Measurements from ENCODE around the gene GBA2. TPM values are rescaled to one million over a fixed set of nuclear protein-coding genes. Genes with fewer than 3 reads are reported as not detected.
A peak's percentile ranks its signal among the peaks of the same experiment; 100 is the strongest.

GBA2 gene
- total and polyA plus RNA-seq, 11 donors, result 52.1 to 96.2 (median 65.5) TPM

DNA sequence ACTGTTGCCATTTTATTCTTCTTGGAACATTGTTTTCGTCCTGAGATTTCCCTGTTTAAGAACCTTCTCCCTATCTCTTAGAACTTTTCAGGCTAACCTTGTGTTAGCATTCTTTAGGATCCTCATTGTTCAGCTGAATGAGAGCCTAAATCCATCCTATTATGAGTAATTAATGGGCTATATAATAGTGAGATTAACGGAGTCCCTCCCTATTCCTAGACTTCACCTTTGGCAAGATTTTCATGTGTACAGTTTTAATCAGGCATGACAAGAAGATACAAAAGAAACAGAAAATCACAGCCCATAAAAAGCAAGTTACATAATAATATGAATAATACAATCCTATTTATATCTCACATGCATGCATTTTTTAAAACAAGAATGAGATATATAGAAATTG, 14.2 kb upstream of the GBA2 start:
- no peak overlapping the region for H3K4me3 ChIP-seq
- peaks cover 0 to 18% (median 9%) of the 10 kb centered on the region in 12 donors for H3K4me1 ChIP-seq
- no peak for DNase-seq
- no peak for ATAC-seq
- no peak for TF ChIP-seq POLR2A (IDR thresholded peaks at IDR 0.05)
- TF ChIP-seq CTCF (IDR thresholded peaks at IDR 0.05), result no peak
- WGBS, 4 donors, result 89 to 94% (median 93%) methylated on average over 2 of the region's 2 CpGs
- no peak overlapping the region for H3K27ac ChIP-seq
- no peaks in the 10 kb centered on the region for H3K9me3 ChIP-seq
- no peaks in the 10 kb centered on the region for H3K36me3 ChIP-seq
- no peaks in the 10 kb centered on the region for H3K27me3 ChIP-seq
- intact Hi-C loops (cut with DNase I), result no loop called here

- H3K4me3 ChIP-seq, result no peak overlapping the region
- TF ChIP-seq CTCF (IDR thresholded peaks at IDR 0.05), result no peak
- TF ChIP-seq POLR2A (IDR thresholded peaks at IDR 0.05), result no peak
- no peaks in the 10 kb centered on the region for H3K27me3 ChIP-seq
- no peak for DNase-seq
- H3K36me3 ChIP-seq, result peaks cover 0 to under 1% (median 0%) of the 10 kb centered on the region in 9 donors
- intact Hi-C loops (cut with DNase I), result no loop called here
- ATAC-seq, result no peak
- H3K27ac ChIP-seq, result no peak overlapping the region
- no peaks in the 10 kb centered on the region for H3K9me3 ChIP-seq
- peaks cover 0 to 38% (median 25%) of the 10 kb centered on the region in 12 donors for H3K4me1 ChIP-seq
- WGBS, 4 donors, result 69 to 78% (median 76%) methylated on average over 2 of the region's 2 CpGs
Observed at GRCh38 chr9:35760651-35761050, 11.6 kb upstream of the GBA2 start.

DNA sequence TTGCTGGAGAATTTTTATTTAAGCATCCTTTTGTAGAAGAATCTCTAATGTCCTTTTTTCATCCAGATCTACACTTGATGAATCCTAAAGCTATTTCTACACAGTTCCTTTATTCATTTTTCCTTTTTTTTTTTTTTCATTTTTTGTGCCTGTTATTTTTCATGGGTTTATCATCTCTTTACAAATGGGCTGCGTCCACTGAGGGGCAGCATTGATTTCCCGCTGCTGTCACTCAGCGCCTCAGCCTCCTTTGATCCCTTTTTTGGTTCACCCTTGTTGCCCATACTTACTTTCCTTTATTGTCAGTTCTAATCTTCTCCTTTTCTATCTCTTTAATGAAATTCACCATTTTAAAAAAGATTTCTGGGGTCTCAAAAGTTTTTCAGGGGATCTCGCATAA, 10.8 kb upstream of the GBA2 start:
- Histone ChIP-seq H3K9me3 (no peaks in the 10 kb centered on the region), H3K27ac (no peak overlapping the region), H3K36me3 (peaks cover 0 to 8% (median 3%) of the 10 kb centered on the region in 9 donors), H3K4me1 (peaks cover 0 to 38% (median 26%) of the 10 kb centered on the region in 12 donors), H3K4me3 (no peak overlapping the region), H3K27me3 (no peaks in the 10 kb centered on the region)
- TF ChIP-seq CTCF (IDR thresholded peaks at IDR 0.05) (no peak), POLR2A (IDR thresholded peaks at IDR 0.05) (no peak)
- WGBS, 4 donors, result 95 to 98% (median 98%) methylated on average over 4 of the region's 4 CpGs
- DNase-seq (no peak), ATAC-seq (no peak)
- intact Hi-C loops (cut with DNase I), result loop anchor here in 1 of 10 donors (10.0 kb wide), 1 partner anchor 55 kb away; the partner anchor contains the start of genes HINT2 and SPAG8

DNA sequence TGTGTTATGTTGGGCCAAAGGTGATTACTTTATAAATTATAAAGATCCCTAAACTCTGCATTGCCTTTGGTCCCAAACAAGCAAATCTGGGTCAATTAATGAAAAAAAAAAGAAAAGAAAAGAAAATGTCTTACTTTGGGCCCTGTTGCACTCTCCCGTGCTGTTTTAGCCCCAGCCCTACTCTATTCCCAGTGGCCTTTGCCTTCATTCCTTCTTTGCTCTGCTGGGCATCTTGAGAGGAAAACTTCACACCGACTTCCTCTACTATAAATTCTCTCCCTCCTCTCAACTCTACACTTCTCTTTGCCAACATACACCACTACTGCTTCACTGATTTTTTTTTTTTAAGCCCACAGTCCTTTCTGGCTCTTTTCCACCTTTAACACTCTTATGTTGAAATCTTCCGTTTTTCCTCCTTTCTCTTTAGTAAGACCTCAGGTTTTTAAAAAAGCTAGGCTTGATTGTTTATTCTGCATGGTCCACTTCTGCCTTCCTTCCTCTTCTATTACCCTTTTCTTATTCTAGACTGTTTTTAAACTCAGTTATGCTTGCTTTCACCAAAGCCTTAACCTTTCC, 9.5 kb upstream of the GBA2 start:
- ATAC-seq (no peak), DNase-seq (no peak)
- 53 to 63% (median 58%) methylated on average over 3 of the region's 3 CpGs for WGBS, 4 donors
- Histone ChIP-seq H3K4me3 (no peak overlapping the region), H3K27me3 (no peaks in the 10 kb centered on the region), H3K36me3 (peaks cover 0 to 19% (median 16%) of the 10 kb centered on the region in 9 donors), H3K4me1 (peaks cover 0 to 38% (median 26%) of the 10 kb centered on the region in 12 donors), H3K9me3 (no peaks in the 10 kb centered on the region), H3K27ac (peak overlapping the region in 8 of 12 donors; percentile 5 to 95 (median 90))
- no peak for TF ChIP-seq POLR2A (IDR thresholded peaks at IDR 0.05)
- TF ChIP-seq CTCF (IDR thresholded peaks at IDR 0.05), result no peak
- intact Hi-C loops (cut with DNase I), result loop anchor here in 1 of 10 donors (10.0 kb wide), 1 partner anchor 56 kb away; the partner anchor contains the start of genes HINT2 and SPAG8

All from heart left ventricle (tissue), 16 donors.